Brain microvascular endothelial cell (primary cell): ENCODE measurements around the gene SMYD5.

ENCODE experiments used
- DNase-seq: peaks from one replicate; pipeline ENCODE4 v3.0.0-alpha.2; 2020
- H3K27ac ChIP-seq: fragments of 250-450 bp; sonication (Bioruptor Pico); 2 replicates; pipeline ENCODE4 v1.5.1; 2020; ENCODE audit warnings: mild to moderate bottlenecking, moderate library complexity
- H3K27me3 ChIP-seq: fragments of 250-450 bp; sonication (Bioruptor Pico); replicated peaks from 2 replicates; pipeline ENCODE4 v1.5.1; 2020; ENCODE audit warnings: mild to moderate bottlenecking
- H3K36me3 ChIP-seq: fragments of 250-450 bp; sonication (Bioruptor Pico); replicated peaks from 2 replicates; pipeline ENCODE4 v1.5.1; 2020; ENCODE audit warnings: mild to moderate bottlenecking
- H3K4me3 ChIP-seq: 2 replicates; pipeline ENCODE4 v1.5.1; 2011; ENCODE audit warnings: low read depth, mild to moderate bottlenecking, control low read depth, low read length, moderate library complexity
- in situ Hi-C: cut with HindIII; loops from 2 replicates; pipeline ENCODE4 v1.10.0; 2017; ENCODE audit warnings: low sequenced_read_pairs, low pct_ligation_motif_present
- TF ChIP-seq, protein P1 (sequence below): IDR thresholded peaks from 2 replicates; pipeline ENCODE4 v1.5.1; 2011; ENCODE audit warnings: low read depth, mild to moderate bottlenecking, moderate library complexity, low read length, control low read depth, inconsistent platforms; ENCODE audit errors: missing control alignments

Gene SMYD5

DNA sequence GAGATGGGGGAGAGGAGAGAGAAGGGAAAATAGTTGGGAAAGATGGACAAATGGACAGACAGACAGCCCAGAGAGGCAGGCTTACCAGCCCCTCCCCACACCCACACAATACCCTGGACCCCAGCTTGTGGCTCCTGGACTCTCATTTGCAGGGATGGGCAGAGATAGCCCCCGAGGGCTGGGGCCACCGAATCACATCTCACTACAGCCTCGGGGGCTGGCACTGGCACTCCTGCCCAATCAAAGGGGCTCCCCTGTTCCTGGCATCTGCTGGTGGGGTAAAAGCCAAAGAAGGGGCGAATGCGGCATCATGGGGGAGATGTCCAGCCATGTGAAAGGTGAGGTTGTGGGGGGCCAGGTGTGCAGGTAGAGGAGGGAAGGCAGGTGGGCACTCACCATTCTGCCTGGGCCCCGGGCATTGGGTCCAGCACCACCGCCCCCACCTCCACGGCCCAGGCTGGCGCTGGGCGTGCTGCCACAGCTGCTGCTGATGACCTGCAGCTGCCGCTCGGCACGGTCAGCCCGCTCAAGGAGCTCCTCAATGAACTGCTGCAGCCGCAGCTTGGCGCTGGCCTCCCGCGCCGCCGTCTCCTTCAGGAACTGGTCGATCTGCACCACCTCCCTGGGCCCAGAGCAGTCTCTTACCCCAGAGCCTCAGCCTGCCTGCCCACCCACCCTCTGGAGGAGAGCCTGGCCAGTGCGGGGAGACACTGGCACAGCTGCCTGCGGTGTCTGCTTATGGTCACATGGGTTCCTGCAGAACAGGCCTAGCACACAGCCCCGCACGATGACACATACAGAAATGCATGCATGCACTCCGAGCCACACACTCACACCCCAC, 52.2 kb downstream of the SMYD5 start:
- TF ChIP-seq, protein P1, sequence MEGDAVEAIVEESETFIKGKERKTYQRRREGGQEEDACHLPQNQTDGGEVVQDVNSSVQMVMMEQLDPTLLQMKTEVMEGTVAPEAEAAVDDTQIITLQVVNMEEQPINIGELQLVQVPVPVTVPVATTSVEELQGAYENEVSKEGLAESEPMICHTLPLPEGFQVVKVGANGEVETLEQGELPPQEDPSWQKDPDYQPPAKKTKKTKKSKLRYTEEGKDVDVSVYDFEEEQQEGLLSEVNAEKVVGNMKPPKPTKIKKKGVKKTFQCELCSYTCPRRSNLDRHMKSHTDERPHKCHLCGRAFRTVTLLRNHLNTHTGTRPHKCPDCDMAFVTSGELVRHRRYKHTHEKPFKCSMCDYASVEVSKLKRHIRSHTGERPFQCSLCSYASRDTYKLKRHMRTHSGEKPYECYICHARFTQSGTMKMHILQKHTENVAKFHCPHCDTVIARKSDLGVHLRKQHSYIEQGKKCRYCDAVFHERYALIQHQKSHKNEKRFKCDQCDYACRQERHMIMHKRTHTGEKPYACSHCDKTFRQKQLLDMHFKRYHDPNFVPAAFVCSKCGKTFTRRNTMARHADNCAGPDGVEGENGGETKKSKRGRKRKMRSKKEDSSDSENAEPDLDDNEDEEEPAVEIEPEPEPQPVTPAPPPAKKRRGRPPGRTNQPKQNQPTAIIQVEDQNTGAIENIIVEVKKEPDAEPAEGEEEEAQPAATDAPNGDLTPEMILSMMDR, result no peak
- Histone ChIP-seq H3K27me3 (peaks cover 35% of the 10 kb centered on the region), H3K4me3 (no peak overlapping the region), H3K36me3 (no peaks in the 10 kb centered on the region), H3K27ac (no peak overlapping the region)
- no peak for DNase-seq
- in situ Hi-C loops, result no loop called here

DNA sequence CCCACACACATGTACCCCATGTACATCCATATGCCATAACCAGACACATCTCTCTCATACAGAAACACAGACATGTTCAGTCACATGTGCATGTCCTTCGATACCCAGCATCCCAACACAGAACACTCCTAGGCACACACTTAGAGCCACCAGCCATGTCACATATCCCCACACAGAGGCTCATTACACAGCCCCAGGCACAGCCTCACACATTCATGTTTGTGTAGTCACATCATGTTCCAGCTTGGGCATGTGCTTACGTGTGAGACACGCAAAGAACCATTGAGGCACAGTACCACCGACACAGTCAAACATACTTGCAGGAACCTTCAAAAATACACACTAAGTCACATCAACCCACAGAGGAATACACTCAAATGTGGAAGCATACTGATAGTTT, 53.0 kb downstream of the SMYD5 start:
- no peak overlapping the region for H3K27ac ChIP-seq
- H3K27me3 ChIP-seq, result peaks cover 35% of the 10 kb centered on the region
- no peaks in the 10 kb centered on the region for H3K36me3 ChIP-seq
- no peak for DNase-seq
- TF ChIP-seq, protein P1, result no peak
- no peak overlapping the region for H3K4me3 ChIP-seq
- in situ Hi-C loops, result no loop called here

DNA sequence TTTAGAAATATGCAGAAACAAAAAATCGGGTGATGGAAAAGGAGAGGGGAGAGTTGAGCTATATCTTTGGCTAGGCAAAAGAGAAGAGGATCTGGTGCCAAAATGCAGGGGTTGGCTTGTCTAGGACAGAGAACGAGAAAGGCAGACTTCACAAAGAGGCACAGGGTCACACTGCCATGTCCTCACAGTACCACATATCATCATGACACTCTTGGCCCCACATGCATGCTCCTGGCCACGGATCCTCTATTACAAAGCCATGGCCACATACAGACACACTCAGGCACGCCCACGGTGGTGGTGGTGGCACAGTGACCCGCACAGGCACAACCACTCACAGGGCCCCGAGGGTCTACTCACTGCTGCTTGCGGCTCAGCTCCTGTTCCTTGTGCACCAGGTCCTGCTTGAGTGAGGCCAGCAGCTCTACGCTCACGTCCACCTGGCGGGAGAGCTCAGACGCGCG, 54.4 kb downstream of the SMYD5 start:
- no peak for DNase-seq
- TF ChIP-seq, protein P1, result no peak
- Histone ChIP-seq H3K4me3 (peak overlapping the region; percentile 12), H3K36me3 (no peaks in the 10 kb centered on the region), H3K27me3 (peaks cover 35% of the 10 kb centered on the region), H3K27ac (no peak overlapping the region)
- in situ Hi-C loops, result no loop called here

DNA sequence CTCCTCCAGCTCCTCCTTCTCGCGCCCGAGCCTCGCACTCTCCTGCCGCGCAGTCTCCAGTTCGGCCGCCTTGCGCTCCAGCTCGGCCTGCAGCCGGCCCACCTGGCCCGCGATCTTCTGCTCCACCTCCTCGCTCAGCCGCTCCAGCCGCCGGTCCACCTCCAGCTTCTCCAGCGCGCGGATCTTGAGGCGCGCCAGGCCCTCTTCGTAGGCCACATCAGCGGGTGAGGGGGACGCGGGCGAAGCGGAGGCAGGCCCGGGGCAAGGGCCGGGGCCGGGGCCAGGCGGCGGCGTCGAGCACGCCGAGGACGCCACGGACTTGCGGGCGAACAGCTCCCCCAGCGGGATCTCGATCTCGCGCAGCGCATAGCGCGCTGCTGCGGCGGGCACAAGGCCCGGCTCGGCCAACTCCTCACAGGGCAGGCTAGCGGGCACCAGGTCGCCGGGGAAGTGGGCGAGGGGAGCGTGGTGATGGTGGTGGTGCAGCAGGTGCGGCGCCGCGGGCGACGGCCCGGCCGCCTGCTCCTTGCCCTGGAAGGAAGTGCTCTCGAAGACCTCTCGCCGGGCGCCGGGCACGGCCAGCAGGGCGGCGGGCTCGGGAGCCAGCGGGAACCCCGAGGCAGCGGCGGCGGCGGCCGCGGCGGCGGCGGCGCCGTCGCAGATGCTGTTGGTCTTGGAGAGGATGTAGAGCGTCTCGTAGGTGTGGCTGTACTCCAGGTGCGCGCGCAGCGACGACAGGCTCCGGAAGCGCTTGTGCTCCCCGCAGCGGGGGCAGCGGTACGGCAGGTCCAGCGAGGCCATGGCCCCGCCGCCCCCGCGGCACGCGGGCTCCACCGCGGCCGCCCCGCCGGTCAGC, 55.0 kb downstream of the SMYD5 start:
- TF ChIP-seq, protein P1, result peak; percentile 29
- no peaks in the 10 kb centered on the region for H3K36me3 ChIP-seq
- H3K27me3 ChIP-seq, result peaks cover 35% of the 10 kb centered on the region
- H3K27ac ChIP-seq, result no peak overlapping the region
- no peak for DNase-seq
- in situ Hi-C loops, result no loop called here
- H3K4me3 ChIP-seq, result peak overlapping the region; percentile 12

DNA sequence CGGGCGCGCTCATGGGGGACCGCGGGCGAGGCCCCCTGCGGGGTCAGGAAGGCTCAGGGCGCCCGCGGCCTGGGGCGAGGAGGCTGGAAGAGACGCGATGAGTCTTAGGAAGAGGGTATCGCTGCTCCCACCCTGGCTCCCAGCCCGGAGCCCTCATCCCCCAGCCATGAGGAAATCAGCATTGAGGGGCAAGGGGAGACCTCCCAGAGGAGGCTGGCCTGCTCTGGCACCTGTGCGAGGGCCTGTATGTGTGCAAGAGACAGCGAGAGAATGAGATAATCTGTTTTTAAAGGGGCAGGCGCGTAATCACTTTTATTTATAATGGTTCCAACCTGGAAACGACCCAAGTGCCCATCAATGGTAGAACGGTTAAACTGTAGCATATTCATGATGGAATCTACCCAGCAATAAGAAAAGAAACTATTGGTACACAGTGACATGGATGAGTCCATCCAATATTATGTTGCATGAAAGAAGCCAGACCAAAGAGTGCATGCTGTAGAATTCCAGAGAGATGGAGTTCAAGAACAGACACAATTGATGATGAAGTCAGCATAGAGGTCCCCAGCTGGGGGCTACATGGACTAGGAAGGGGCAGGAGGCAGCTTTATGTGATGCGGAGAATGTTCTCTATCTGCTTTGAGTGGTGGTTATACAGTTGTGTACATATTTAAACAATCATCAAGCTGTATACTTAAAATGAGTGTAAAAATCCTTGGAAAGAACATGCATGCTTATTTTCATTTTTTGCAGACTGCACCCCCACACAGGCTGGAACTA, 55.8 kb downstream of the SMYD5 start:
- in situ Hi-C loops, result no loop called here
- DNase-seq, result no peak
- no peak overlapping the region for H3K27ac ChIP-seq
- no peaks in the 10 kb centered on the region for H3K36me3 ChIP-seq
- H3K4me3 ChIP-seq, result no peak overlapping the region
- peaks cover 35% of the 10 kb centered on the region for H3K27me3 ChIP-seq
- TF ChIP-seq, protein P1, result no peak
